HG02623 (cell line): Measurements from ENCODE around the gene DHPS.
"Not testable (repeated sequence)": the region's sequence is repeated elsewhere in the genome, so short reads cannot be mapped to it uniquely, and the experiment has no call there.

Source experiments
- ATAC-seq: cut with Tn5 transposase; IDR thresholded peaks from one replicate; pipeline ENCODE4 v1.9.1; 2021; ENCODE audit warnings: moderate library complexity; ENCODE audit not compliant: unreplicated experiment

Gene DHPS

DNA sequence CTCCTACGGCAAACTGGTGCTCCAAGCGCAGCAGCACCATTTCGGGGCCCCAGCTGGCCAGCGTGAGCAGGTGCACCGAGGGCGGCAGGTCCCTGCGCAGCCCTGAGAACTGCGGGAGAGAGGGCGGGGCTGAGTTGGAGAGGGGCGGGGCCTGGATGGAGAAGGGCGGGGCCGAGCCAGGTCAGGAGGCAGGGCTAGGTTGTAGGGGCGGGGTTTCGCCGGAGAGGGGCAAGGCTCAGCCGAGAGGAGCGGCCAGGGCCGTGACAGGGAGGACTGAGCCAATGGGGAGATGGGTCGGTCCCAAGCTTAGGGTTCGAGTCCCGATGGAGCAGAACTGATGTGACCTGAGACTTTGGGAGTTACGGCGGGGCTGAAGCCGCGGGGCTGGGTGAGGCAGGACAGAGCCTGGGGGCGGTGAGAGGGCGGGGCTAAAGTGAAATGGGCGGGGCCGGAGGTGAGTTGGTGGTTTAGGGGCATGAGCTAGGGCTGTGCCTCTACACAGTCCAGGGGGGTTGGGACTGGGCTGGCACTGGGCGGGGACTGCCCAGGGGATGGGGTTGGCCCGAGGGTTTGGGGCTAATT, 34.1 kb downstream of the DHPS start:
- ATAC-seq: no peak

DNA sequence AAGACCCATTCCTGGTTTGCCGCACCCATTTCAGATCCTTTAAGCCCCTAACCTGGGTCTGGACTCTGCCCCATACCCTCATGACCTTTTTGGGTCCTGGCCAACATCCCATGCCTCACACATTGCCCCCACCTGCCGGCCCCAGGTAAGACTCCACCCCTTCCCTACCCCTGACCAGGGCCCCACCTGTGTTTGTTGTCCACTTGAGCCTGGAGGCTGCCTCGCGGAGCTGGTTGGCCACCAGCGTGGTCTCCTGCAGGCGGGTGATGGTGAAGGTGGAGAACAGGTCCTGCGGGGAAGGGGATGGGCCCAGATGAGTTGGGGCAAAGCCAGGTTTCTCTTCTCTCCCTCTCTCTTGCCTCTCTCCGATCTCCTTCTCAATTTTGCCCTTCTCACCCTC, 34.6 kb downstream of the DHPS start:
- ATAC-seq: no peak

- no peak for ATAC-seq
Measured at GRCh38 chr19:12646551-12646950, 35.1 kb downstream of the DHPS start.

- ATAC-seq: not testable (repeated sequence)
Measured at GRCh38 chr19:12643716-12644115, 38.0 kb downstream of the DHPS start.

GRCh38 chr19:12642506-12642905, 39.2 kb downstream of the DHPS start:
- no peak for ATAC-seq

DNA sequence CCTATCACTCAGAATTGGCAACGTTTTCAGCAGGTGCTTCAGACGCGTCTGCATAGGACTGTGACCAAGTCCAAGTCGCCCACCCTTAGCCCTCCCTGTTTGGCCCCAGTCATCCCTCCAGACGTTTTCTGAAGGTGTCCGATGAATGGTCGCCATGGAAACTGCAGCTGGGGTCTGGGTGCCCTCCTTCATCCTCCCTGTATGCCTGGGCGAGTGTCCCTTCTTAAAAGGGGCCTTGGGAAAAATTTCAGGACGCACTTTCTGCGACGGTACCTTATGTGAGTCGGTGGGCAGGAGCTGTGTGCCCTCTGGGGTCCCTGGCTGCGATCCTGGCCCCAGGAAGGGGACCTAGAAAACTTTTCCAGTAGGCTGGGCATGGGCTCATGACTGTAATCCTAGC, 40.2 kb downstream of the DHPS start:
- ATAC-seq: no peak

- ATAC-seq: no peak
Measured at GRCh38 chr19:12639901-12640613, 41.6 kb downstream of the DHPS start.

GRCh38 chr19:12638611-12639182, 43.0 kb downstream of the DHPS start:
- no peak for ATAC-seq

- ATAC-seq: no peak
Measured at GRCh38 chr19:12636631-12637030, 45.0 kb downstream of the DHPS start.

GRCh38 chr19:12629215-12629614, 52.5 kb downstream of the DHPS start:
- ATAC-seq: no peak

DNA sequence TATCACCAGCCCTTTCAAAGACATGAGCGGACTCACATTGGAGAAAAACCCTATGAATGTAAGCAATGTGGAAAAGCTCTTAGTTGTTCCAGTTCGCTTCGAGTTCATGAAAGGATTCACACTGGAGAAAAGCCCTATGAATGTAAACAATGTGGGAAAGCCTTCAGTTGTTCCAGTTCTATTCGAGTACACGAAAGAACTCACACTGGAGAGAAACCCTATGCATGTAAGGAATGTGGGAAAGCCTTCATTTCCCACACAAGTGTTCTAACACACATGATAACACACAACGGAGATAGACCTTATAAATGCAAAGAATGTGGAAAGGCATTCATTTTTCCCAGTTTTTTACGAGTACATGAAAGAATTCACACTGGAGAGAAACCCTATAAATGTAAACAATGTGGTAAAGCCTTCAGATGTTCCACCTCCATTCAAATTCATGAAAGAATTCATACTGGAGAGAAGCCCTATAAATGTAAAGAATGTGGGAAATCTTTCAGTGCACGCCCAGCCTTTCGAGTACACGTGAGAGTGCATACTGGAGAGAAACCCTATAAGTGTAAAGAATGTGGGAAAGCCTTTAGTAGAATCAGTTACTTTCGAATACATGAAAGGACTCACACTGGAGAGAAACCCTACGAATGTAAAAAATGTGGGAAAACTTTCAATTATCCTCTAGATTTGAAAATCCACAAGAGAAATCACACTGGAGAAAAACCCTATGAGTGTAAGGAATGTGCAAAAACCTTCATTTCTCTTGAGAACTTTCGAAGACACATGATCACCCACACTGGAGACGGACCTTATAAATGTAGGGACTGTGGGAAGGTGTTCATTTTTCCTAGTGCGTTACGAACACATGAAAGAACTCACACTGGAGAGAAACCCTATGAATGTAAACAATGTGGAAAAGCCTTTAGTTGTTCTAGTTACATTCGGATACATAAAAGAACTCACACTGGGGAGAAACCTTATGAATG, 53.3 kb downstream of the DHPS start:
- no peak for ATAC-seq

- ATAC-seq: no peak
Measured at GRCh38 chr19:12626958-12627357, 54.7 kb downstream of the DHPS start.
